DND-41 (cell line): ENCODE data around the gene TEX44.

ENCODE experiments used
- CTCF ChIP-seq: IDR thresholded peaks from 2 replicates; pipeline ENCODE4 v1.5.1; 2012; ENCODE audit warnings: borderline replicate concordance, low read length, moderate library complexity, mild to moderate bottlenecking; ENCODE audit not compliant: poor library complexity, severe bottlenecking; ENCODE audit errors: extremely low read depth
- EZH2 ChIP-seq: IDR thresholded peaks from 3 replicates; pipeline ENCODE4 v1.6.1; 2012; ENCODE audit warnings: borderline replicate concordance, low read depth, mild to moderate bottlenecking, moderate library complexity, low read length, inconsistent platforms; ENCODE audit not compliant: severe bottlenecking

DNA sequence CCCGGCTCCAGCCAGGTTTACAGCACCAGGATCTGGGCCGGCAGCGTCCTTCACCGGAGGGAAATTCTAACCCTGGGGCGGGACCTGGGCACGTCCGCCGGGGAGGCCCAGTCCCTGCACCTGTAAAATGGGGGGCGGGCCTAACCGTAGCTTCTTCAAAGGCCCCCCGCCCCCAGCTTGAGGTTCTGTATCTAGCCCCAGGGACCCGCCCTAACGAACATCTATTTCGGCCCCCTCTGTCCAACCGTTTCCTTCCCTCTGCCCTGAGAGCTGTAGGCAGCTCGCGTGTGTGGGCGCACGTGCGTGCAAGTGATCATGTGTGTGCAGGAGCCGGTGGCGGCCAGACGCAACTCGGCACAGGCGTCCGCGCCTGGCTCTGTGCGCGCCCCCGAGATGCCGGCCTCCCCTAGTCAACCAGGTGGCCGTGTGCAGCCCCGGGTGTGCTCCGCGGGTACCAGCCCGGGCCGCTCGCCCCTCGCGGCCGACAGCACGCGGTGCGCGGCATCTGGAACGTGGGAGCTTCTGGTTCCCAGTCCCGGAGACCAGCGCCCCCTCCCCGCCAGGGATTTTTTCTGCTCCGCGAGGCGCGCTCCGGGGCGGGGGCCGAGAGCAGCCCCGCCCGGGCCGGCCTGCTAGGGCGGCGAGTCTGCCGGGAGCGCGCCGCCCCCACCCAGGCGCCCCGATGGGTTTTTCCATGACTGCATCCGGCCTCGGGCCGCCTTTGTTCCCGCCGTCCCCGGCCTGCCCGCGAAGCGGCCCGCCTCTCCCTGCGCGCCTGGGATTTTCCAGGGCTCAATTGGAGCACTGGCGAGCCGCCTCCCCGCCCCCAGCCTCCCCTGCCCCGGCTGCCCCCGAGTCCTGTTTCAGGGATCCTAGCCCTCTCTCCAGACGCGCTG is 21.2 kb downstream of the TEX44 start:
- TF ChIP-seq CTCF (peak; percentile 29), EZH2 (no peak)
